GM12892 (cell line): Measurements from ENCODE around the gene HPN.

Experiments
- POLR2A ChIP-seq: IDR thresholded peaks from 2 replicates; pipeline ENCODE4 v1.6.1; 2011; ENCODE audit warnings: low read depth, low read length, control low read depth
- TAF1 ChIP-seq: IDR thresholded peaks from 2 replicates; pipeline ENCODE4 v1.6.1; 2011; ENCODE audit warnings: low read depth, mild to moderate bottlenecking, control low read depth, low read length, borderline replicate concordance

DNA sequence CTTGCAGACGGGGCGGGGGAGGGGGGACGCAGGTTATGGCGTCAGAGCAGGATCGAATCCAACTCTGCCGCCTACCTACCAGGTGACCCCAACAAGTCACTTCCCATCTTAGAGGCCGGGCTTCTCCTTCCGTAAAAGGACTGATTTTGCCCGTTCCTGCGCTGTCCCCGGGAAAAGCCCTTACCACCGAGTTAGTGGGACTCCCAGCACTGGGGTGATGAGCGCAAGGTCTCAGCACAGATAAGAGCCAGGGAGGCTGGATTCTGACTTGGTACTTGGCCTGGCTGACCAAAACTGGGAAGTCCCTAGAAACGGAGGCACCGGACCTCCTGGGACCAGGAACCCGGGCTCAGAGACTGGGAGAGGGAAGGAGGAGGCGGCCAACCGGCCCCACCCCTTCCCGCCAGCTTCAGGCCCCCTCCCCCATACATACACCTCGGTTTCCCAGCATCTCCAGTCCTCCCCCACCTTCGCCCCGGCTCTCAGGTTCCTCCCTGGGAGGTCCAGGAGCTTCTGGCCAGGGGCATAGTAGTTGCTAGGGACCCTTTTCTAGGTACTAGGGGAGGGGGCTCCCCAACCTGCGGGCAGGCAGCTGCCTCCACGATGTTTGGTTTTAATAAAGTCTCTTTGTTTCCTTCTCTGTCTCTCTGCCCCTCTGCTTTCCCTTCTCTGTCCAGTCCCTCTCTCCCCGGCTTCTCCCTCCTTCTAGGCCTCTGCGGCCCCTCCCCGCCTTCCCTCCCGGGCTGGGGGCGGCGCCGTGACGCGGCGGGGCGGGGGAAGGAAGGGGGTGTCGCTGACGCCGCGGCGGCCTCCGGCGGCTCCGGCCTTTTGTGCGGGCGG, 41.8 kb upstream of the HPN start, which contains the start of gene GRAMD1A:
- TF ChIP-seq TAF1, result no peak
- no peak; the same call in none of the 2 replicates for TF ChIP-seq POLR2A
